Activated T-helper 9 cell treated with anti-CD3 and anti-CD28 coated beads, Interleukin-2, amount 50 U/mL, for 16 hours (primary cell): ENCODE data around the gene GAS1.

Experiments used
- DNase-seq: peaks from one replicate; pipeline ENCODE4 v3.0.0-alpha.2; 2020; ENCODE audit warnings: low read depth

Gene GAS1

GRCh38 chr9:86947146-86948073 lies at the start of gene GAS1:
Gene GAS1, minus strand, starts transcription at chr9:86947506. Its CDS starts 727 bp downstream, at chr9:86946779.
- peak; percentile 50 for DNase-seq

- DNase-seq, result no peak
Measured at GRCh38 chr9:86994231-86994630, 46.9 kb upstream of the GAS1 start.

- DNase-seq, result no peak
Measured at GRCh38 chr9:86993830-86994229, 46.5 kb upstream of the GAS1 start.

DNA sequence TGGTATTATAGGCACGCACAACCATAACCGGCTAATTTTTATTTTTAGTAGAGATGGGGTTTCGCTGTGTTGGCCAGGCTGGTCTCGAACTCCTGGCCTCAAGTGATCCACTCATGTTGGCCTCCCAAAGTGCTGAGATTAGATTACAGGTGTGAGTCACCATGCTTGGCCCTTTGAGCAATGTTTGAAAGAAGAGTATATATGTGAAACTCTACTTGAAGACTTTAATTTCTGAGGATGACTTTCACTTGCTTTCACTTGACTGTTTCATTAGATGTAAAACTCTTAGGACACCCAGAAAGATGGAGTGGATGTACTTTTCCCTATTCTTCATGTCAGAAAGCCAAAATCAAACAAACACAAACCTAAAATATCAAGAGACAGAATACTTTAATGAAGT lies 43.8 kb upstream of the GAS1 start:
- DNase-seq, result no peak

DNA sequence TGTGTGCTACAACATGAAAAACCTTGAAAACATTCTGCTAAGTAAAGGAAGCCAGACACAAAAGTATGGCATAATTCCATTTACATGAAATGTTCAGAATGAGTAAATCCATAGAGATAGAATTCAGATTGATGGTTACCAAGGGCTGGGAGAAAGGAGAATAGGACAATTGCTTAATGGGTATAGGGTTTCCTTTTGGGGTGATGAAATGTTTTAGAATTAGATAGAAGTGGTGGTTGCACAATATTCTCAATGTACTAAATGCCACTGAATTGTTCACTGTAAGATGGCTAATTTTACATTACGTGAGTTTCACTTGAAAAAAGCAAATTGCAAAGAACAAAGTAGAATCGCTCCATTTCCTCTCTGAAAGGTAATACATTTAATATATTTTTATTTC lies 43.0 kb upstream of the GAS1 start:
- DNase-seq, result no peak

GRCh38 chr9:86987900-86988299 lies 40.6 kb upstream of the GAS1 start:
- no peak for DNase-seq

GRCh38 chr9:86985132-86985647 lies 37.9 kb upstream of the GAS1 start:
- no peak for DNase-seq

GRCh38 chr9:86983620-86984259 lies 36.4 kb upstream of the GAS1 start:
- no peak for DNase-seq

- no peak for DNase-seq
Measured at GRCh38 chr9:86983249-86983619, 35.9 kb upstream of the GAS1 start.

GRCh38 chr9:86980802-86981201 lies 33.5 kb upstream of the GAS1 start:
- DNase-seq, result no peak

GRCh38 chr9:86979657-86980056 lies 32.4 kb upstream of the GAS1 start:
- DNase-seq, result no peak

GRCh38 chr9:86978922-86979474 lies 31.7 kb upstream of the GAS1 start:
- no peak for DNase-seq

DNA sequence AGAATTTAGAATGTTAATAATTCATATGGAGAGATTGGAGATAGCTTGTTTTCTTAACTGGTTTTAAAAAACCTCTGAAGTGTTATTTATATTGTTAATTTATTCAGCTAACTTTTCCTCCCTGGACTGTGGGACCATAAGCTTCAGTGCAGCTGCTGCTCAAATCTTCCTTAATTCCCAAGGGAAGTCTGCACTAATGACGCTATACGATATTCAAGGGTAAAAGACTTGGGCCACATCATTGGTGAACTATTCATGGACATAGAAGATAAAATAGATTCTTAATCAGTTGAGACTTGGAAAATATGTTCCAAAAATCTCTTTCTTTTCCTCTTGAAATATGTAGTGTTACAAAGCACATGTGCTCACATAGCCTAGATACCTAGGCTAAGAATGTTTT lies 31.1 kb upstream of the GAS1 start:
- DNase-seq, result no peak

- no peak for DNase-seq
Measured at GRCh38 chr9:86977205-86977835, 30.0 kb upstream of the GAS1 start.

GRCh38 chr9:86975606-86976005 lies 28.3 kb upstream of the GAS1 start:
- no peak for DNase-seq

DNA sequence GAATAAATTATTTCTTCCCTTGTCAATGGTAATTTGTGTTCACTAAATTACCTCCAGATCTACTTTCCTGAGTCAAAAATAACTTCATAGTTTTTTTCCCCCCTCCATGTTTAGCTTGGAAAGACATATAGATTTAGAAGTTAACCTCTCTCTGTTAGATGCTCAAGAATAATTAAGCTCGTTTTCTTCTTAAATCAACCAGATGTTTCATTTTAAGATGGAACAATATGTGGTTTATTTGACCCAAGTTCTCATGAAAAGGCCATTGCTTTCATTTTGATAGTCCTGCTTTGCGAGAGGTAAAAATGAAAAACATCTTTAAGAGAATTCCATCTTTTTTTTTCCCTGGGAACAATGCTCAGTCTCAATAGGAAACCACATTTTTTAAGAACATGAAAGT lies 27.7 kb upstream of the GAS1 start:
- DNase-seq, result no peak

GRCh38 chr9:86974421-86974820 lies 27.1 kb upstream of the GAS1 start:
- no peak for DNase-seq

DNA sequence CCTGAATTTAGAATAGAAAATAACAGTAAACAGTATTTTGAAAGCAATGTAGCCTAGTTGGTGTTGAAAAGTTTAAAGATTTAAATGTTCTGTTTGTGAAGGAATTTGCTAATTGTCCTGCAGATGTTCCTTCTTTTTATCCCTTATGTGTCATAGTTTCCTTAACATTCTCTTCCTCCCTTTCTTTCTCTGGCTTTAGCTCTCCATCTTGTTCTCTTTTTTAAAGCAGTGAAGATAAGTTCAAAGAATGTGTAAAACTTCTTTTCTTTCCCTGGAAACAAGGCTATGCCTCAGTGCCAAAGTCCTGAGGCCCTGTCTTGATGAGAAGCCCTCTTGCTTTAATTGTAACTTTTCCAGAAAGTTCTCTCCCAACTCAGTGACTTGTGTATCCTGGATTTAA lies 24.4 kb upstream of the GAS1 start:
- no peak for DNase-seq

DNA sequence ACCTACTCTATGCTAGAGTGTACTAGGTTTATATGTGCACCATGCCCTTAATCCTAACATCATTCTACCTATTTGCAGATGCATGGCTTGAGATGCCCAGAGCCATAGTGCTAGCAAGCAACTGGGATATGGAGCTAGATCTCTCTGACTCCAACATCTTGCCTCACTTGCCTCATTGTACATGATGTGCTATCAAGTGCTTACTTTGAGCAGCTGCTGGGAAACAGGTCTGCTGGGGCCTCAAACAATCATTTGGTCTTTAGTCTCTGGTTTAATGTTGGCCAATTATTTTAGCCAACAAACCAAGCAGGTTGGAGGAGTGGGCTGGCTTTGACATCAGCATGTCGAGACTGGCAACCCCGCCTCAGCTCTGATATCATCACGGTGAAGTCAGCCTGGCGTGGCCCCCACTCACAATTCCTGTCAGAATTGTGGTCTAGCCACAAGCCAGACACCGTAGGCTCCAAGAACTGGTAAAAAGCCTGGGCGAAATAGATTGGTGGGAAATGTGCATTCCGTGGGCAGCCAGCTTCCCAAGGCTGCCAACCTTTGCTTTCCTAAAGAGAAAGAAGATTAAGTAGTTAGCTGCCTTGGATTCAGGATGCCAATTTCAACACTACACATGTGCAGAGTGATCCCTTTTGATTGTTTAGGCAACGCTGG lies 21.1 kb upstream of the GAS1 start:
- no peak for DNase-seq

DNA sequence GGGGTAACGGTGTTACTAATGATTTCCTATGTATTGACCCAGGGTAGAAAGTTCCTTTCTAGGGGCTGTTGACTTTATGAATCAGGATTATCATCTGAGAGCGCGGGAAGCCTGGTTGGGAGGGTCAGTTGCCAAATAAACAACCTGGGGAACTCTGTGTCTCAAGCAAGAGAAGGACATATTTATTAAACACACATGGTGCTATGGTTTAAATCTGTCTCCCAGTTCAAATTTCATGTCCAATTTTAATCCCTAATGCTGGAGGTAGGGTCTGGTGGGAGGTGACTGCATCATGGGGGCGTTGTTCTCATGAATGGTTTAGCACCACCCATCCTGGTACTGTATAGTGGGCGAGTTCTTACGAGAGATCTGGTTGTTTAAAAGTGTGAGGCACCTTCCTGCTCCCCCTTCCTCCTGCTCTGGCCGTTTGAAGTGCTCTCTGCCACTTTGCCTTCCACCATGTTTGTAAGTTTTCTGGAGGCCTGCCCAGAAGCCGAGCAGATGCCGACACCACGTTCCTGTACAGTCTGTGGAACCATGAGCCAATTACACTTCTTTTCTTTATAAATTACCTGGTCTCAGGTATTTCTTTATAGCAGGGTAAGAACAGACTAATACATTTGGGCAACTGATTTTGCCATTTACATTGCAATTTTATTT lies 19.7 kb upstream of the GAS1 start:
- DNase-seq, result no peak

- no peak for DNase-seq
Measured at GRCh38 chr9:86965636-86966395, 18.5 kb upstream of the GAS1 start.
